ENCODE data around the gene BANF1. TPM values are rescaled to one million over a fixed set of nuclear protein-coding genes. Genes with fewer than 3 reads are reported as not detected.
A peak's percentile ranks its signal among the peaks of the same experiment; 100 is the strongest.

Gene BANF1
- total and polyA plus RNA-seq, 2 experiments from 2014 or later, result 77.0 to 496 TPM

DNA sequence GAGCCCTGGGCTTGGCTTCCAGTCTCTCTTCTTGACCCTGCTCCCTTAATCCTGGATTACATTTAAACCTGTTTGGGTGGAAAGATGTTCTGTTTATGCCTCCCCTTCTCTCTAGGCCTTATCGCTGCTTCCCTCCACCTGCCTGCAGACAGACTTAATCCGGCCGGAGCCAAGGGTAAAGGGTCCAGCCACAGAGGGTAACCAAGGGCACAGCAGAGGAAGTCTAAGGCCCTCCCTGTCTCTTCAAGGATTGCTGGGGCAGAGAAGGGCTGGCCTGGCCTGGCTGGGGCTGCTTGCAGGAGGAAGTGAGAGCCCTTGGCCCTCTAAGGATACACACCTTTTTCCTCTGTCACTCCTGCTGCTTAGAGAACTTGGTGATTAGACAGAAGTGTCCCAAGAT is 44.6 kb downstream of the BANF1 start:
- no peak overlapping the region for H3K4me3 ChIP-seq
- TF ChIP-seq, protein P1, sequence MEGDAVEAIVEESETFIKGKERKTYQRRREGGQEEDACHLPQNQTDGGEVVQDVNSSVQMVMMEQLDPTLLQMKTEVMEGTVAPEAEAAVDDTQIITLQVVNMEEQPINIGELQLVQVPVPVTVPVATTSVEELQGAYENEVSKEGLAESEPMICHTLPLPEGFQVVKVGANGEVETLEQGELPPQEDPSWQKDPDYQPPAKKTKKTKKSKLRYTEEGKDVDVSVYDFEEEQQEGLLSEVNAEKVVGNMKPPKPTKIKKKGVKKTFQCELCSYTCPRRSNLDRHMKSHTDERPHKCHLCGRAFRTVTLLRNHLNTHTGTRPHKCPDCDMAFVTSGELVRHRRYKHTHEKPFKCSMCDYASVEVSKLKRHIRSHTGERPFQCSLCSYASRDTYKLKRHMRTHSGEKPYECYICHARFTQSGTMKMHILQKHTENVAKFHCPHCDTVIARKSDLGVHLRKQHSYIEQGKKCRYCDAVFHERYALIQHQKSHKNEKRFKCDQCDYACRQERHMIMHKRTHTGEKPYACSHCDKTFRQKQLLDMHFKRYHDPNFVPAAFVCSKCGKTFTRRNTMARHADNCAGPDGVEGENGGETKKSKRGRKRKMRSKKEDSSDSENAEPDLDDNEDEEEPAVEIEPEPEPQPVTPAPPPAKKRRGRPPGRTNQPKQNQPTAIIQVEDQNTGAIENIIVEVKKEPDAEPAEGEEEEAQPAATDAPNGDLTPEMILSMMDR (IDR thresholded peaks at IDR 0.05; ENCODE audit: low read depth, low read length), result no peak
- H3K27ac ChIP-seq, result no peak overlapping the region

DNA sequence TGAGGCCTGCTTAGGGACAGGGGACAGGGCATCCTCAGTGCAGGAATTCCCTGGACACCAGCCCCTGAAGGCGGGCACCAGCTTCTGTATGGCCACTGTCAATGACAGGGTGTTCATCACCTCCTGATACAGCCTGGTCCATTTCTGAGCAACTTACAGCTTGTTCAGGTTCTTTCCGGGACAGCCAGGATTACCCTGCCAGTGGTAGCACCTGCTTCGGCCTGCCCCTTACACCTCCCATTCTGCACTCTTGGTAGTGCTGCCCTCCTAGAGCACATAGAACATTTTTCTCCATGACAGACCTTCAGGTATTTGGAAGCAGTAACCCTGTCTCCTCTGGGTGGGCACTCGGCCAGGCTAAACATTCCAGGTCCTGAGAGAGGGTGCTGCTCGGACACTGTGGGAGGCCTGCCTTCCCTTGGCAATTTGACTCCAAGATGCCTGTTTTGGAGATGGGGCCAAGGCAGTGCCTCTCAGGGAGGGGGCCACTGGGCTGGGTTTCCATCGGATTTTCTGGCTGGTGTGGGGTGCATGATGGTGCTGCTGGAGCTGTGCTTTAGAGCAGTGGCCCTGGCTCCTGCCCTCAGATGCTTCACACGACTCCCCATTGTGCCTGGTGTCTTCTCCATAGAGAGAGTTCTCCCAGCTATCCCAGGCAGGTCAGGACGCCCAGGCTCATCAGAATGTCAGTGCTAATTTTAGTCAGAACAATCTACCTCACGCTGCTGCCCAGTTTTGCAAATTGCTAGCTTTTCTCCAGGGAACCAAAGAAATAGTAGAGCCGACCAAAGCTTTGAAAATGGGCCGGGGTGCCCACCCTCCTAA is 45.5 kb downstream of the BANF1 start:
- no peaks in the 10 kb centered on the region for H3K27me3 ChIP-seq
- DNase-seq (ENCODE audit: low read depth in 1 of 2, low spot score in 1 of 2), result no peak
- TF ChIP-seq, protein P1 (IDR thresholded peaks at IDR 0.05; ENCODE audit: low read depth, low read length), result no peak
- H3K36me3 ChIP-seq, result no peaks in the 10 kb centered on the region
- no peak overlapping the region for H3K4me3 ChIP-seq
- H3K27ac ChIP-seq, result no peak overlapping the region
- no peaks in the 10 kb centered on the region for H3K9me3 ChIP-seq (ENCODE audit: low read depth)
- peaks cover 19% of the 10 kb centered on the region for H3K4me1 ChIP-seq (ENCODE audit: low read depth)

More for the DNA sequence above, 44.6 kb downstream of the BANF1 start:
- DNase-seq (ENCODE audit: low read depth in 1 of 2, low spot score in 1 of 2), result no peak
- Histone ChIP-seq H3K36me3 (no peaks in the 10 kb centered on the region), H3K9me3 (ENCODE audit: low read depth) (no peaks in the 10 kb centered on the region), H3K27me3 (no peaks in the 10 kb centered on the region), H3K4me1 (ENCODE audit: low read depth) (peaks cover 19% of the 10 kb centered on the region)

DNA sequence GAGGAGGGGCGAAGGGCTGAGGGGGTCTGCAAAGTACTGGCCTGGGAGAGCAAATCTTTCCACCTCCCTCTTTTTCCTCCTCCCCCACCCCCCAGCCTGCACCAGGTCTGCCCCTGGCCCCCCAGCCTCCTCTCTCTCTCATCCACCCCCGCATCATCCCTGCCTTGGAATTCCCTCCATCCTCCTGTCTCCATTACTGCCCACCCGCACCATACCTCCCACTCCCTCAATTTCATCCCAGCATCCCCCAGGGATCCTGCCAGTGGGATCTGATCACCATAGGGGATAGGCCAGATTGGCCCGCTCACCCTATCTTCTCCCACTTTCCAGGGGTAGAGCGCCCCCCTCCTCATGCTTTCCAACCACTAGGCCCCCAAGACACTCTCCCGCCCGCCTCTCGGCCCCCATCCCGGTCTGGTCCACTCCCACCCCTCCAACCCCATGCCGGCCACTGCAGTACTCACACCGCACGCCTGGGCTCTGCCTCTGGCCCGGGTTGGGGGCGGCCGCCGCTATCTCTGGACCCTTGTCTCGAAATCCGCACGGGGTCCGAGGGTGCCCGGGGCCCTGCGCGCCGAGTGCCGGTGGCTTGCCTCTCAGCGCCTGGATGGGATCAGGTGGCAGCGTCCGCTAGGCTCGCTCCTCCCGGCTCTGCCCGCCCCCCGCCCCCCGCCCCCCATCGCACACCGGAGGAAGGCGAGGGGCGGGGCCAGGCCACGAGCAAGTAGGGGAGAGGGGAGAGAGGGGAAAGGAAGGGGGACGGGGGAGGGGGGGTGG is 46.4 kb downstream of the BANF1 start, which contains the start of gene GAL3ST3:
Gene GAL3ST3 (minus strand): TSS at position 615 of the 777 bp plus-strand sequence. CDS start 3,746 bp downstream, outside the sequence.
- no peak within 1 kb of the TSS for H3K27ac ChIP-seq
- H3K36me3 ChIP-seq, result no peaks in the 10 kb centered on the region
- TF ChIP-seq, protein P1 (IDR thresholded peaks at IDR 0.05; ENCODE audit: low read depth, low read length), result no peak
- H3K27me3 ChIP-seq, result no peaks in the 10 kb centered on the region
- peak in 1 of 2 donors; percentile 75 for DNase-seq (ENCODE audit: low read depth in 1 of 2, low spot score in 1 of 2)
- peak within 1 kb of the TSS; percentile 49 for H3K4me3 ChIP-seq
- H3K9me3 ChIP-seq (ENCODE audit: low read depth), result no peaks in the 10 kb centered on the region
- peaks cover 26% of the 10 kb centered on the region for H3K4me1 ChIP-seq (ENCODE audit: low read depth)

DNA sequence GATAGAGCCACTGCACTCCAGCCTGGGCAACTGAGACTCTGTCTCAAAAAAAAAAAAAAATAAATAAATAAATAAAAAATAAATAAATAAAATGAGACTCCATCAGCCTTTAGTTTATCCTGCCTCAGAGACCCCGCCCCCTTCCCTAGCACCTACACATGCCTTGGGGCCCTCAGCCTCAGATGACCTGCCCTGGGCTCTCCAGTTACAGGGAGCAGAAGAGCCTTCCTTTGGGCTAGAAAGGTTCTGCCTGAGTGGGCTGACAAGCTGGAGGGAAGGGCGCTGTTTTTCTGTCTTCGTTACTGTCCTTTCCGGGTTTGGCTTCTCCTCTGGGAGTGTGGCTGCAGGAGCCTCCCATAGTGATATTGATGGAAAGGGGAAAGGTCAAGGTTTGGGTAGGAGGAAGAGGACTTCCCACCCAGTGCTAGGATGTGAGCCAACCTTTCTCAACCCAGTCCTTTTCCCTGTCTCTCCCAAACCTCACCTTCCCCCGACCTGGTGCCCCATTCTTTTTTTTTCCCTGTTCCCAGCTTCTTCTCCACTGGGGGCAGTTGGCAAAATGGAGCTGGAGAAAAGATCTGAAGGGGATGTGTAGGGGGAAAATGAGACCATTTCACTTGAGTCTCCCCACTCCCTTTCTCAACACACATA is 48.4 kb downstream of the BANF1 start:
- Histone ChIP-seq H3K36me3 (peaks cover 12% of the 10 kb centered on the region), H3K27me3 (no peaks in the 10 kb centered on the region), H3K27ac (peak overlapping the region; percentile 92), H3K4me3 (no peak overlapping the region), H3K9me3 (ENCODE audit: low read depth) (no peaks in the 10 kb centered on the region), H3K4me1 (ENCODE audit: low read depth) (peaks cover 26% of the 10 kb centered on the region)
- TF ChIP-seq, protein P1 (IDR thresholded peaks at IDR 0.05; ENCODE audit: low read depth, low read length), result no peak
- DNase-seq (ENCODE audit: low read depth in 1 of 2, low spot score in 1 of 2), result no peak

DNA sequence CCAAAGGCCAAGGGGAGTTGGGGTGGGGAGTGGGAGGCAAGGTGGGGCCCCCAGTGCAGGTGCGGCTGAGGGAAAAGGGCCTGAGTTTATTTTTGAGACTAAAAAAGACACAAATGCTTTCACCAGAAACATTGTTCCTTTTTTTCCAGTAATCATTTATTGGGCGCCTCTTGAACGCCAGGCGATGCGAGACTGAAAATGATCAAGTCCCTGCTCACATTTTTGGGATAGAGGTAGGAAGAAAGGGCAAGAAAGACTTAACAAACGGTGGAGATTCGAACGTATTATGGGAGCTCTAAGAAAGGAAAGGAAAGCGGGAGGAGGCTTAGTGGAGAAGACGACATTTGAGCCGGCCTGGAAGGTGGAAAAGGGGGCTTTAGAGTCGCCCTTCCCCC is 49.1 kb downstream of the BANF1 start:
- Histone ChIP-seq H3K27ac (peak overlapping the region; percentile 92), H3K4me3 (peak overlapping the region; percentile 32)

More for the DNA sequence above, 49.1 kb downstream of the BANF1 start:
- Histone ChIP-seq H3K36me3 (peaks cover 16% of the 10 kb centered on the region), H3K4me1 (ENCODE audit: low read depth) (peaks cover 26% of the 10 kb centered on the region), H3K27me3 (no peaks in the 10 kb centered on the region), H3K9me3 (ENCODE audit: low read depth) (no peaks in the 10 kb centered on the region)
- TF ChIP-seq, protein P1 (IDR thresholded peaks at IDR 0.05; ENCODE audit: low read depth, low read length), result no peak
- no peak for DNase-seq (ENCODE audit: low read depth in 1 of 2, low spot score in 1 of 2)
